Measurements from ENCODE around the gene DYNC1H1.
A peak's percentile ranks its signal among the peaks of the same experiment; 100 is the strongest.

The DYNC1H1 gene

GRCh38 chr14:102095231-102095870 is 131.0 kb downstream of the DYNC1H1 start:
- DNase-seq, result no peak

GRCh38 chr14:102095871-102096568 is 131.6 kb downstream of the DYNC1H1 start:
- no peak for DNase-seq

GRCh38 chr14:102096569-102097188 is 132.3 kb downstream of the DYNC1H1 start:
- peak; percentile 62 to 77 for DNase-seq

- DNase-seq, result no peak
Measured at GRCh38 chr14:102097441-102098135, 133.2 kb downstream of the DYNC1H1 start.

- no peak for DNase-seq
Measured at GRCh38 chr14:102103062-102103695, 138.8 kb downstream of the DYNC1H1 start.

GRCh38 chr14:102105369-102105768 is 141.0 kb downstream of the DYNC1H1 start:
- DNase-seq, result no peak

Data from hippocampal formation (tissue), 2 donors.